ENCODE data around the gene NCBP3.

DNA sequence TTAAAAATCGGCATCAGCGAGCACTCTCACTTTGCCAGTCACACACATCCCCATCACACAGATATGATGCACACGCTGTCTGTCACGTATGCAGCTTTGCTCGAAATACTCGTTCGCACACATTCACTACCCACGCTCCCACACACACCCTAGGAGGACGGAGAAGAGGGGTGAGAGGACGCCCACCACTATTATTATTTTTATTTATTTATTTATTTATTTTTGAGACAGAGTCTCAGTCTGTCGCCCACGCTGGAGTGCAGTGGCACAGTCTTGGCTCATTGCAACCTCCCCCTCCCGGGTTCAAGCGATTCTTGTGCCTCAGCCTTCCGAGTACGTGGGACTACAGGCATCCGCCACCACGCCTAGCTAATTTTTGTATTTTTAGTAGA is 92.0 kb downstream of the NCBP3 start:
- no peak for TF ChIP-seq POLR2A (IDR thresholded peaks at IDR 0.05)
- TF ChIP-seq, protein P1, sequence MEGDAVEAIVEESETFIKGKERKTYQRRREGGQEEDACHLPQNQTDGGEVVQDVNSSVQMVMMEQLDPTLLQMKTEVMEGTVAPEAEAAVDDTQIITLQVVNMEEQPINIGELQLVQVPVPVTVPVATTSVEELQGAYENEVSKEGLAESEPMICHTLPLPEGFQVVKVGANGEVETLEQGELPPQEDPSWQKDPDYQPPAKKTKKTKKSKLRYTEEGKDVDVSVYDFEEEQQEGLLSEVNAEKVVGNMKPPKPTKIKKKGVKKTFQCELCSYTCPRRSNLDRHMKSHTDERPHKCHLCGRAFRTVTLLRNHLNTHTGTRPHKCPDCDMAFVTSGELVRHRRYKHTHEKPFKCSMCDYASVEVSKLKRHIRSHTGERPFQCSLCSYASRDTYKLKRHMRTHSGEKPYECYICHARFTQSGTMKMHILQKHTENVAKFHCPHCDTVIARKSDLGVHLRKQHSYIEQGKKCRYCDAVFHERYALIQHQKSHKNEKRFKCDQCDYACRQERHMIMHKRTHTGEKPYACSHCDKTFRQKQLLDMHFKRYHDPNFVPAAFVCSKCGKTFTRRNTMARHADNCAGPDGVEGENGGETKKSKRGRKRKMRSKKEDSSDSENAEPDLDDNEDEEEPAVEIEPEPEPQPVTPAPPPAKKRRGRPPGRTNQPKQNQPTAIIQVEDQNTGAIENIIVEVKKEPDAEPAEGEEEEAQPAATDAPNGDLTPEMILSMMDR (IDR thresholded peaks at IDR 0.05) = no peak
